ENCODE results near the gene CNTNAP5. TPM values are rescaled to one million over a fixed set of nuclear protein-coding genes. Genes with fewer than 3 reads are reported as not detected.

The CNTNAP5 gene
- total RNA-seq, 1 experiment from 2014 or later = not detected

DNA sequence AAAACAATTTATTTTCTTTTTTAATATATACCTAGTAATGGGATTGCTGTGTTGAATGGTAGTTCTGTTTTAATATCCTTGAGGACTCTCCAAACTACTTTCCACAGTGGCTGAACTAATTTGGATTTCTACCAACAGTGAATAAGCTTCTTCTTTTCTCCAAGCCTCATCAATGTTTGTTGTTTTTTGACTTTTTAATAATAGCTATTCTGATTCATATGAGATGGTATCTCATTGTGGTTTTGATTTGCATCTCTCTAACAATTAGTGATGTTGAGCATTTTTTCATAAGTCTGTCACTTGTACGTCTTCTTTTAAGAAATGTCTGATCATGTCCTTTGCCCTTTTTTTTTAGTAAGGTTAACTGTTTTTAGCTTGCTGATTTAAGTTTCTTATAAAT is 863.3 kb downstream of the CNTNAP5 start:
- POLR2A ChIA-PET (ENCODE audit: low non-redundant PET) = interaction anchor here (0.7 kb wide), 1 partner anchor 1913 kb away, joined by 5 read pairs; no protein-coding TSS in a partner anchor
- CTCF ChIA-PET = interaction anchor here (0.6 kb wide), 1 partner anchor 1890 kb away, joined by 5 read pairs; no protein-coding TSS in a partner anchor
- BruUV-seq (replicated peaks) = no TSS peak

GRCh38 chr2:124894199-124894598 is 869.1 kb downstream of the CNTNAP5 start:
- Histone ChIP-seq H3K9me3 (ENCODE audit: low read depth, low read length, poor library complexity, severe bottlenecking) (peaks cover 3% of the 10 kb centered on the region), H3K36me3 (ENCODE audit: insufficient read depth, low read length, poor library complexity, severe bottlenecking) (no peaks in the 10 kb centered on the region), H3K27me3 (replicated peaks; ENCODE audit: insufficient read depth, low read depth, low read length, poor library complexity) (no peaks in the 10 kb centered on the region), H3K4me3 (ENCODE audit: low read depth, low read length, poor library complexity, severe bottlenecking) (no peak overlapping the region), H3K27ac (ENCODE audit: low read depth, low read length, poor library complexity, severe bottlenecking) (no peak overlapping the region), H3K4me1 (ENCODE audit: insufficient read depth, low read length, poor library complexity, severe bottlenecking) (no peaks in the 10 kb centered on the region)
- ChIA-PET POLR2A (ENCODE audit: low non-redundant PET) (no interaction called here), CTCF (no interaction called here)
- TF ChIP-seq EZH2 (IDR thresholded peaks at IDR 0.05; ENCODE audit: borderline replicate concordance, low read depth, low read length, poor library complexity, severe bottlenecking) = no peak
- BruUV-seq (replicated peaks) = no TSS peak
- DNase-seq (ENCODE audit: low spot score) = no peak
- intact Hi-C loops (cut with micrococcal nuclease; ENCODE audit: unreplicated experiment) = no loop called here

More for the DNA sequence above, 863.3 kb downstream of the CNTNAP5 start:
- Histone ChIP-seq H3K4me1 (ENCODE audit: insufficient read depth, low read length, poor library complexity, severe bottlenecking) (no peaks in the 10 kb centered on the region), H3K36me3 (ENCODE audit: insufficient read depth, low read length, poor library complexity, severe bottlenecking) (no peaks in the 10 kb centered on the region), H3K27ac (ENCODE audit: low read depth, low read length, poor library complexity, severe bottlenecking) (no peak overlapping the region), H3K4me3 (ENCODE audit: low read depth, low read length, poor library complexity, severe bottlenecking) (no peak overlapping the region), H3K27me3 (replicated peaks; ENCODE audit: insufficient read depth, low read depth, low read length, poor library complexity) (no peaks in the 10 kb centered on the region), H3K9me3 (ENCODE audit: low read depth, low read length, poor library complexity, severe bottlenecking) (no peaks in the 10 kb centered on the region)
- intact Hi-C loops (cut with micrococcal nuclease; ENCODE audit: unreplicated experiment) = no loop called here
- DNase-seq (ENCODE audit: low spot score) = no peak
- TF ChIP-seq, protein P1, sequence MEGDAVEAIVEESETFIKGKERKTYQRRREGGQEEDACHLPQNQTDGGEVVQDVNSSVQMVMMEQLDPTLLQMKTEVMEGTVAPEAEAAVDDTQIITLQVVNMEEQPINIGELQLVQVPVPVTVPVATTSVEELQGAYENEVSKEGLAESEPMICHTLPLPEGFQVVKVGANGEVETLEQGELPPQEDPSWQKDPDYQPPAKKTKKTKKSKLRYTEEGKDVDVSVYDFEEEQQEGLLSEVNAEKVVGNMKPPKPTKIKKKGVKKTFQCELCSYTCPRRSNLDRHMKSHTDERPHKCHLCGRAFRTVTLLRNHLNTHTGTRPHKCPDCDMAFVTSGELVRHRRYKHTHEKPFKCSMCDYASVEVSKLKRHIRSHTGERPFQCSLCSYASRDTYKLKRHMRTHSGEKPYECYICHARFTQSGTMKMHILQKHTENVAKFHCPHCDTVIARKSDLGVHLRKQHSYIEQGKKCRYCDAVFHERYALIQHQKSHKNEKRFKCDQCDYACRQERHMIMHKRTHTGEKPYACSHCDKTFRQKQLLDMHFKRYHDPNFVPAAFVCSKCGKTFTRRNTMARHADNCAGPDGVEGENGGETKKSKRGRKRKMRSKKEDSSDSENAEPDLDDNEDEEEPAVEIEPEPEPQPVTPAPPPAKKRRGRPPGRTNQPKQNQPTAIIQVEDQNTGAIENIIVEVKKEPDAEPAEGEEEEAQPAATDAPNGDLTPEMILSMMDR (conservative IDR thresholded peaks at IDR 0.05; ENCODE audit: low read depth, low read length) = no peak
- no peak for TF ChIP-seq EZH2 (IDR thresholded peaks at IDR 0.05; ENCODE audit: borderline replicate concordance, low read depth, low read length, poor library complexity, severe bottlenecking)

DNA sequence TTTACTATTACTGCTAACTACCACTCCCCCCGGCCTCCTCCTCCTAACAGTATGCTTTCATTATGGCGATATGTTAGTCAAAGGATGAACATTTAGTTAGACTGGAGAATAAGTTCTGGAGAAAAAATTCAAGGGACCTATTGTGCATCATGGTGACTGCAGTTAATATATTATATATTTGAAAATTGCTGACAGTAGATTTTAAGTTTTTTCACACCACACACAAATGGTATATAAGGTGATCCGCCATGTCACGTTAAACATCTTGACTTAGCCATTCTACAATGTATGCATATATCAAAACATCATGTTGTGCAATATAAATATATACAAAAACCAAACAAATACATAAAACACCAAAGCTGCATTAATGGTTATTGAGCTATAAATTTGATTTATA is 873.7 kb downstream of the CNTNAP5 start:
- DNase-seq (ENCODE audit: low spot score) = no peak
- BruUV-seq (replicated peaks) = no TSS peak
- intact Hi-C loops (cut with micrococcal nuclease; ENCODE audit: unreplicated experiment) = no loop called here
- H3K4me3 ChIP-seq (ENCODE audit: low read depth, low read length, poor library complexity, severe bottlenecking) = no peak overlapping the region
- H3K4me1 ChIP-seq (ENCODE audit: insufficient read depth, low read length, poor library complexity, severe bottlenecking) = no peaks in the 10 kb centered on the region
- H3K9me3 ChIP-seq (ENCODE audit: low read depth, low read length, poor library complexity, severe bottlenecking) = peaks cover 3% of the 10 kb centered on the region
- H3K27me3 ChIP-seq (replicated peaks; ENCODE audit: insufficient read depth, low read depth, low read length, poor library complexity) = no peaks in the 10 kb centered on the region
- TF ChIP-seq EZH2 (IDR thresholded peaks at IDR 0.05; ENCODE audit: borderline replicate concordance, low read depth, low read length, poor library complexity, severe bottlenecking) = no peak
- TF ChIP-seq, protein P1 (conservative IDR thresholded peaks at IDR 0.05; ENCODE audit: low read depth, low read length) = no peak
- ChIA-PET POLR2A (ENCODE audit: low non-redundant PET) (no interaction called here), CTCF (no interaction called here)
- H3K36me3 ChIP-seq (ENCODE audit: insufficient read depth, low read length, poor library complexity, severe bottlenecking) = no peaks in the 10 kb centered on the region
- no peak overlapping the region for H3K27ac ChIP-seq (ENCODE audit: low read depth, low read length, poor library complexity, severe bottlenecking)

- Histone ChIP-seq H3K4me3 (ENCODE audit: low read depth, low read length, poor library complexity, severe bottlenecking) (no peak overlapping the region), H3K9me3 (ENCODE audit: low read depth, low read length, poor library complexity, severe bottlenecking) (no peaks in the 10 kb centered on the region), H3K4me1 (ENCODE audit: insufficient read depth, low read length, poor library complexity, severe bottlenecking) (no peaks in the 10 kb centered on the region), H3K27ac (ENCODE audit: low read depth, low read length, poor library complexity, severe bottlenecking) (no peak overlapping the region), H3K27me3 (replicated peaks; ENCODE audit: insufficient read depth, low read depth, low read length, poor library complexity) (no peaks in the 10 kb centered on the region), H3K36me3 (ENCODE audit: insufficient read depth, low read length, poor library complexity, severe bottlenecking) (no peaks in the 10 kb centered on the region)
- intact Hi-C loops (cut with micrococcal nuclease; ENCODE audit: unreplicated experiment) = no loop called here
- BruUV-seq (replicated peaks) = no TSS peak
- ChIA-PET CTCF (no interaction called here), POLR2A (ENCODE audit: low non-redundant PET) (no interaction called here)
- TF ChIP-seq EZH2 (IDR thresholded peaks at IDR 0.05; ENCODE audit: borderline replicate concordance, low read depth, low read length, poor library complexity, severe bottlenecking) = no peak
- TF ChIP-seq, protein P1 (conservative IDR thresholded peaks at IDR 0.05; ENCODE audit: low read depth, low read length) = no peak
- no peak for DNase-seq (ENCODE audit: low spot score)
Measured at GRCh38 chr2:124908411-124908810, 883.3 kb downstream of the CNTNAP5 start.
